ENCODE results near the gene ESR1.

ESR1 gene

DNA sequence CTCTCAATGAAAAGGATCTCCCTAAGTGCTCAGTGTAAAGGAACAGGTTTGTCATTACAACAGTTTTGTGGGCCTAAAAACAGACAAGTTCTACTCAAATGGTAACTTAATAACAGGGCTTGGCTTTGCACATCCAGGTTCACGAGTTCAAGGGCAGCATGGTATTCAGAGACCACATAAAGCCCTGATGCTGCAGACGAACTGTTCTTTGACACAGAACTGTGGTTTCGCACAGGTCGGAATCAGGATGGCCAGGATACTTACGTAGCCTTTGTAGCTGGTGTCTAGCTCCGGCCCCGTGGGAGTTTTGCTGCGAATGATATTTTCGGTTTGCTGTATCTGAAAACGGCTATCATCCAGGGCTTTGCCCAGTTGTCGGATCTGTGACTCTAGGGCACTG lies 335.9 kb downstream of the ESR1 start:
- DNase-seq: no peak

DNA sequence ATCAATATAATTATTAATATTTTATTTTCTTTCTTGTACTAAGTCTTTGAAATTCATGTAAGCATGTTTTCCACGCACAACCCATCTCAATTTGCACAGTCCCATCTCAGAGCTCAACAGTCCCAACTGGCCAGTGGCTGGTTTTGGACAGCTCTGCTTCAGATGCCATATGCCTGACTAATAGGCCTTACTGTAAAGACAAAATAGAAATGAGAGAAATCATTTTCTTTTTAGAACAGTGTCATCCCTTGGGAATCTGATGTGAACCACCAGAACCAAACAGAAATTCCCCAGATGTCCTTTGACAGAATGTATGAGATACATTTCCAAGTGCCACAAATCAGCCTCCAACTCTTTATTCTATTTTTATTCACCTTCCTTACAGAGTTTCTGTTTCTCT lies 338.9 kb downstream of the ESR1 start:
- DNase-seq: no peak

DNA sequence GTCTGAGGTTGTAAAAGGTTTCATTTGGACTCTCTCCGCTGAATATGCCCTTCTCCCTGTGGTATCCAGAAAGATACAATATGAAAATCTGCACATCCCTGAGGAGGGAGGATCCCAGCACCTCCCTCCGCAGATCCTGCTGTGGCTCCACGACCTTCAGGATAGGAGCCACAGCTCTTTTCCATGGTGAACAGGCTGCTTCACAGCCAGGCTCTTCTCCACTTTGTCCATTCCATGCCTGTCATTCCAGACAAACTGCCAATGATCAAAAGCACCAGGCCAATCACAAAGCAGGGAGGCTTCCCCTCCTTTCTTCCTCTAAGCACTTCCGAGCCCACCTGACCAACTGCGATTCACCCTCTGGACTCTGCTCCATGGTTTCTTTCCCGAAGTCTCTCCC lies 339.8 kb downstream of the ESR1 start:
- no peak for DNase-seq

DNA sequence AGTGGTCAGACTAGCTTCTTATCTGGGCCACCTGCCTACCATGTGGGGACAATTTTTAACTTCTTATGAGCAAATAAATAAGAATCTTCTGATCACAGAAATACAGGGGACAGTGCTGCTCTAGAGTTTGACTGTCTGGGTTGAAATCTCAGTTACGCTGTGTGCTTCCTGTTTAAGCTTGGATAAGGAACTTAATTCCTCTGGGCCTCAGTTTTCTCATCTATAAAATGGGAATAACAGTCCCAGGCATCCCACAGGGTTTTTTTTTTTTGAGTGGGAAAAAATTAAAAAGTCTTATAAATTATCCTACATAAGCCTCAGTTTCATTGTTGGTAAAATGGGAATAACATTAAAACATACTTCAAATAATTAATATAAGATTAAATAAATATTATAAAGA lies 340.9 kb downstream of the ESR1 start:
- DNase-seq: no peak

DNA sequence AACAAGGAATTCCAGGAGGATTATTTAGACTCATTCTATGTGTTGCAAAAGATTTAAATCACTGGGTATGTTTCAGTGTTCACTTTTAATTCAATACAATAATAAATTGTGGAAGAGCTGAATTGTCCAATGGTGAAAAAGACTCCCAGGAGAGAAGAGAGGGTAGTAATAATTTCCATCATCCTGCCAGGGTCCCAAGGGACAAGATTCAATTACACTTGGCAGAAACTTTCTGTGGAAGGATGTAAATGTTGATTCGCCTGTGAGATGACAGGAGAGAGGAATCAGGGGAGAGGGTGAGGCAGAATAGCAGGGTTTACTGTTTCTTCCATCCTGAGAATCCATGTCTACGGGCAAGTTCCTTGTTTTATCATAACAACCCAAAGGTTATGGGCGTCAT lies 342.7 kb downstream of the ESR1 start:
- DNase-seq: no peak

DNA sequence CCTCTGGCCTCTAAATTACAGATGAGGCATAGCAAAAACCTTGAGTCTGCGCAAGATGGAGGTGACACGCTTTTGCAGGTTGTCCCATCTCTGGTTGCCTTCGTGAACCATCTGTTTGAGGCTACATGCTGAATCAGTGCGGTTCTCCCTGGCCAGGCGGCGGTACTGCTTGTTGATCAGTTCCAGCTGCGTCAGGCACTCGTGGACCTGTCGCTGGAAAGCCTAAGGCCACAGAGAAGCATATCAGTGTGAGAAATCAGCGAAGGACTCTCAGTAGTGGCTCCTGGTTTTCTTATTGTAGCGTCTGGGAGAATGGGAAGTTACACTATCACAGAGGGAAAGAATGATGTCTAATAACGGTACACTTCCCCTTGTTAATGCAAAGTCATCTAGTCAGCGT lies 344.4 kb downstream of the ESR1 start:
- peak; percentile 22 for DNase-seq

DNA sequence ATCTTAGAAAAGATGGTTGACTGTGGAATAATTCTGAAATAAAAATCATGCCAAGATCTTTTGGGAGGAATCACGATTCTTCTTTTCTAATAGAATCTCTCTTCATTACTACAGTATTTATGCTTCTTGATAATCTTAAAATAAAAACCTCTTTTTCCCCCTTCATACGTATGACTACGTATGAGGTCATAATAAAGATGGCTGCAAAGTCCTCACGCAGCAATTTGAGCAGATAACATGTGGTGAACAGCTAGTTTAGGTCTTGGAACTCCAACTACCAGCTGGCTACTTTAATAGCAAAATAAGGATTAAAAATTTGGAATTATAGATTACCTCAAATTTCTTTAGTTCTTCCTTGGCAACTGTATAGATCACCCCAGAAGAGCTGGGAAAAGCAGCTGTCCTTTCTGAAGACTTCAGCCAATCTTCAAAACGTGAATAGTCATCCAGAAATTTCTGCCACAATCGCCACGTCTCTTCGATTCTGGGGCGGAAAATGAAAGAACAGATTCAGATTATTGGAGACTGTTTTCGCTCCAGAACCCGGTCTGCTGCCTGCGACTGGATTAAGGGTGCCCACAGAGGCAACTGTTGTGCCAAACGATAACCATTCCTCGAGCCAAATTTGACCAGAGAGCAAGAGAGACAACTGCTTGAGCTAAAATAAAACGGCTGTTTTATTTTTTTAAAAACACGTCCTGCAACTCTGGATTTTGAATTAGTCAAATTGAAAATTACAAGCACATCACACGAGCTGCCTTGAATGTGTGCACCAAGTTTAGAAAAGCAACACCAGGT lies 347.3 kb downstream of the ESR1 start:
- DNase-seq: no peak

DNA sequence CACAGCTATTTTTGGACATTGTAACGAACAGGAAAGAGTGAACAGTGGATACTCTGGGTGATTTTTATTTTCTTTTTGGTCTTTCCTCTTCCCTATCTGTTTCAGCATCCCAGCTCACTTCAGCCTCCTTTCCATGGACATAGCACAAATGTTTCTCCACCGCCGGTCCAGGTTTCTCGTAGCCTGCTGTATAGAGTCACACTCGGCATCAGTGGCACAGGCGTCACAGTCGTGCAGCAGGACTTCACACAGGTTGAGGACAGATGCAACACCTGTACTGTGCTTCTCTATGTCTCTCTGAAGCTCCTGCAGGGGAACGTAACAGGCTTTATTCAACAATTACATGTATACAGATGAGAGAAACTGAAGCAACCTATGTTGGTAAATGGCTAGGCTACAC lies 348.3 kb downstream of the ESR1 start:
- DNase-seq: no peak

DNA sequence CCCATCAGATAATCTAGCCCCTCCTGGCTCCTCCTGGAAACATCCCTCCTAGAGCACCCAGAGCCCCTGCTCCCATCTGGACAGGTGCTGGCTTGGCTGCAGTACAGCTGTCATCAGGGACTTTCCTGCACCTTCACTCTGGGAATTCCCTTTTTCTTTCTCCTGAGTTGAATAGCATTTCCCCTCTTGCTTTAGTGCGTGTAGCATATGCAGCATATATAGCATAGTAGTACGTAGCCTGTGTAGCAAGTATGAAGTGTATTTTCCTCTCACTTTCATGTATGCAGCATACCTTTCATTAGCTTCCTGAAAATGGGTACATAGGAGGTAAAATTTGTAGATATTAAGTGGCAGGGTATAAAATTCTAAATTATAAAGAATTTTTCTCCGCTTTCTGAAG lies 352.9 kb downstream of the ESR1 start:
- DNase-seq: no peak

DNA sequence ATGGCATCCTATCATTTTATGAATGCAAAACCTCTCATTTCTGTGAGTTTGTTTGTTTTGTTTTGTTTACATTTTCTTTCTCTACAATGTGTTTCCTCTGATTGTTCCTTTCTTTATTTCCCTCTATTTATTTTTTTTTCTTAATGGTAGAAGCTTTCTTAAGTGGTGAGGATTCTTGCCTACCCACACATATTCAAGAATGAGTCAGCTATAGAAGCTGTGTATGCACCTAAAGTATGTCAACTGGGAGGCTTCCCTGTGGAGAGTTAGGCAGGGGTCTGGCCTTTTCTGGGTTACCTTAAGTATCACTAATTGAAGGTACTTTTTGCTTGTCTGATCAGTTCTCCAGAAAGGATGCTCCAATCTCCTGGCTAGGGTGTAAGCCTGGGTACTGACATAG lies 354.0 kb downstream of the ESR1 start:
- DNase-seq: no peak

DNA sequence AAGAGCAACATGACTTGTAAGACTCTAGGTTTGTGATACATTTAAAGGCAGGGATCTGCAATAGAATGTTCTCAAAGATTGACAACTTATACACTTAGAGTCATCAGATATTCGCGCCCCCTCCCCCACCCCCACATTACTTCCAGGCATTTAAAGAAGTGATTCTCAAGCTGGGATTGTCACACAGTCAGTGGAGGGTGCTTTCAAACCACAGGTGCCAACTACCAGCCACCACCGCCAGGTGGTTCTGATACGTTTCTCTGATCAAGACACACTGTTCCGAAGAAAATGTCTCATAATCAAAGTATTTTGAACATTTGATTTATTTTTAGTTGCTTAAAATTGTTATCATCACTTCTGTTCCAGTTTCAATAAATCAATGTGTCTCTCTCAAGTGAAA lies 357.5 kb downstream of the ESR1 start:
- no peak for DNase-seq

DNA sequence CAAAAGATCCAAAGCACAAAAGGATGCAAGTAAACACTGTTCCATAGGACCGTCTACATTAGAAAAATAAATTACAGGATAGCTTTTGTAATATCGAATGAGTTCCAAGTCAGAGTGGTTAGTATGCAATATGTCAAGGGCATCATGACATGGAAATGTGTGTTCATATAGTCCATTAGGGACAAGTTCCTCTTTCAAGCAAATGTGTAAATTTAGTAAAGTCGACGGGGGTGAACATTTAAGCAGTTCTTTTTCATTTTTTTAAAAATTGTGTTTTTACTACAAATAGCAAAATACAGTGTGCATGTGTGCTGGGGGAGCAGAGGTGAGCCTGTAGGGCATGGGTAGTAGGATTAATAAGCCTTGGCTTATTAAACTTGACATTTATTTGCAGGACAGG lies 359.0 kb downstream of the ESR1 start:
- DNase-seq: no peak

DNA sequence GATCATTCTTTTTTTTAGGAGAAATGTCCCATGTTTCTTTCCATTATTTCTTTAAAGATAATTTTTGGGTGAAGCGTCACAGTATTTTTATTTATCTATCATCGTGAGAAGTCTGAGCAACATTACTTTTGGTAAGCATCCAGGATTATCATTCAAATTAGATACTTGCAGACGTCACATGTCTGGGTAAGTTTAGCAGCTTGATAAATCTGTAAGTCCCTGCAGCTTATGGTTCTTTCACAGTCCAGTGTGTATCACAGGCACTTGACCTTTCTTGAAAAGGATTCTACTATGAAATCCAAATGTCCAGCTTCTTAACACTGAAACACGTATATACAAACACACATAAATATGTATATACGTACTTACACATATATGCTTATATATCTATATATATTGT lies 359.4 kb downstream of the ESR1 start:
- DNase-seq: no peak

DNA sequence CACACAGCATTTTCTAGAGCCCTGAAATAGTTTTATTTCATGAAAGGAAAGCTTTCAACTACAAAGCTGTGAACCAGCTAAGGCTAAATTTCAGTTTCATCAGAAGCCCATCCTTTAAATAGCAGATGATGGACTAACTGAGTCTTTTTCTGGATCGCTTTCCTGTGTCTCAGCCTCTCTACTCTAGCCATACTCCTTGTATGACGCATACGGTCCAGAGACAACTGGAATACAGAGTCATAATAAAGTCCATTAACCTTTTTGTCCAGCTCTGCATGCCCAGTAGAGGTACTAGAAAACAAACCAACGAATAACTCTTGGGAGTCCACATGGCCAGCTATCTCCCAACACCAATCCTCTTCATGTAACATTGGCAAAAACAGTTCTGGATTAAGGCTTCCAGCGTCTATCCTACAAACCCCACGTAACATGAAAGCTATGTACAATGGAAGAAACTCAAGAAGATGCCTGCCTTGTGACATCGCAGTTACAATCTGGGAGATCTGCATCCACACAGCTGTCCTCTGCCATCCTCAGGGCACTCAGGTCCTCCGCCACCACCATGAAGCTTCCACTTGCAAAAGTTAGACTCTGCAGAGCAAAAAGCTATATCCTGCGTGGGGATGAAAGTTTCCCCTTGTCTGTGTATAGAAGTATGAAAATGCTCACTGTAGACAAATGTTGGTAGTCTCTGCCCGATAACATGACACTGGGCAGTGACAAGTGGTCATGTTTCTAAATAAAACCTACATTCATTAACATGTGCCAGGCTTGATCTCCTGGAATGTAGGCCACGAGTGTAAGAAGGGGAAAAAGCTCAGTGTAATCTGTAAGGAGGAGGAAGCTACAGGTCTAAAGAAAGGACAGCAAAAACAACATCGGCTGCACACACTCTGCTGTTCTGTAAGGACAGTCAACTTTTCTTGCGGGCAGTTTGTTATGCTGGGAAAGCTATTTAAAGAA lies 360.4 kb downstream of the ESR1 start:
- no peak for DNase-seq

DNA sequence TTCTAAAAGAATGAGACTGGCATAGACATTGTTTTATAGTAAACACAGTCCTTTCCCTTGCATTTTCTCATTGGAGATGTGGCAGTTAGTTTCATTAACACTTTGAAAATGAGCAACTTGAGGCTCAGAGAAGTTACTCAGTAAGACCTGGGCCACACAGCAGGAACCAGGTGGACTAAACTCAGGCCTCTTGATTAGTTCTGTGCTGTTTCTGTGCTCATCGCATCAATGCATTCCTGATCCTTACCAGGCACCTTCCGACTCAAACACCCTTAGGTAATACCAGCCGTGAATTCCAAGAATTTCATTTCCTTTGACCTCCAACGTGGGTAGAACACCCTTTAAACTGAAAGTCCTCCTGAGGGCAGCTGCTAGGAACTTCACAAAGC lies 362.8 kb downstream of the ESR1 start:
- no peak for DNase-seq

DNA sequence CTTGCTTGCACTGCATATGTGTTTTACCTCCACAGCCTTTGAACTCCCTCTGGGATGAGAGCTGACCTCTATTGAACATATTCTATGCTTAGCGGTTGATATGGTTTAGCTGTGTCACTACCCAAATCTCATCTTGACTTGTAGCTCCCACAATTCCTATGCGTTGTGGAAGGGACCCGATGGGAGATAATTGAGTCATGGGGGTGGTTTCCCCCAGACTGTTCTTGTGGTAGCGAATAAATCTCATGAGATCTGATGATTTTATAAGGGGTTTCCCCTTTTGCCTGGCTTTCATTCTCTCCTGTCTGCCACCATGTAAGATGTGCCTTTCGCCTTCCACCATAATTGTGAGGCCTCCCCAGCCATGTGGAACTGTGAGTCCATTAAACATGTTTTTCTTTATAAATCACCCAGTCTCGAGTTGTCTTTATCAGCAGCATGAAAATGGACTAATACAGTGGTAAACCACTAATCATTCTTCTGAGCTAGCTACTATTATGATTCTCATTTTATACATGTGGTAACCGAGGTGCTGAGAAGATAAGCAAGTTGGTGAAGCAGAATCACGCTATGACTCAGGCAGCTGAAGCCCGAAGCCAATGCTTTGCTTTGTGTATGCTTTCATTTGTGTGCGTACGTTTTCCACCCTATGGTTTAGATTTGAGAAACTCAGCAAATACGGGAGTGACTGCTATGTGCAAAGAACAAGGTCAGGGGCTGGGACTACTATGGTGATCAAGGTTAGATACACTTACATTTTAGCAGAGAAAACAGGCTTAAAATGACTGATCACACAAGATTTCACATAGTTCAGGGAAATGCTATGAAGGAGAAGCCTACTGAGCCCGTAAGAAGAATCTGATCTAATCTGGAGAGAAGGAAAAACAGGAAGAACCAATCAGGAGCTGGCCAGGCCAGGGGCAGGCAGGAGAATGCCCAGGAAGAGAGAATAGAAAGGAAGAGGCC lies 363.5 kb downstream of the ESR1 start:
- peak; percentile 70 for DNase-seq

DNA sequence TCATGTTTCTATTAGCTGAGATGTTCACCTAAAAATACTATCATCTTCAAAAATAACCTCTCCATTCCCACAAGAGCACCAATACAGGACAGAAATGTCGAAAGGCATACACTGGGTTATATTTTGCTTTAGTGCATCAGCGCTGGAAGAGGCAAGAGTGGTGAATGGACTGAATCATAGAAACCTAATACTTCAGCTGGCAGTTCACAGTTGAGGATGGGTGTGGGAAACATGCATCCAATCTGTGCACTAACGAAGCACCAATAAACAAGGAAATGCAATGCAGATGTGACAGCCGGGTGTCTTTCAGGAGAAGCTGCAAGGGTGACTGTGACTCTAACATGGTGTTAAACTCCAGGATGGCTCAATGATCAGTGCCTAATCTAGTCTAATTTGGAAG lies 365.8 kb downstream of the ESR1 start:
- no peak for DNase-seq

DNA sequence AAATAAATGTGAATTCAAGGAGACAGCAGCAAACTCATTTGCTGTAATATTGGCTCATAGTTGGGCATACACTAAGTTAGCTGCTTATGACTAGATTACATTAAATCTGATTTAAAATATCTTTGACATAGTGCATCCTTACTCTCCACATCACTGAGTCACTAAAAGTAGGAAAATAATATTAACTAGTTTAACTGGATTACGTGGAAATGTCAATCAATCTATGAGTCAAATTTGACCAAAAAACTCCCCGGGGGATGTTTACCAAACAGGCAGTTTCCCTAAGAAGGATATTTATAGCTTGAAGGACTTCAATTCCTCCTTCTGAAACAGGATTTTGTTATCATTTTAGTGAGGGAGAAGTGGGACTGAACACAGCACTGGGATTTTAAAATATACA lies 366.5 kb downstream of the ESR1 start:
- DNase-seq: no peak

DNA sequence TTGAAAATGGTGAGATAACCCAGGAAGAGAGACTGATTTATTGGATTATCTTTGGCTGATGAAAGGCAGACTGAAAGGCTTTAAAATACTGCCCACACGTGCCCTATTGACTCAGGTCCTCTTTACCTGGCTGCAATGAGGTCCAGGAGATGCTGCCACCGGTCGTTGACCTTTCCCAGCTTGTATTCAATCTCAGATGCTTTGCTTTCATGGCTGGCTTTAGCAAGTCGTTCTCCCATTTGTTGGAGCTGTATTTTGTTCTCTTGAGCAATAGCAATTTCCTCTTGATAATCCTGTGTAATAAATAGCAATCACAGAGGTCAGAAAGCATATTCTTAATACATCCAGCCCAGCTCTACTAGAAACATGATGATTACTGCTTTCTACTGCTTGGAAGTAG lies 368.8 kb downstream of the ESR1 start:
- no peak for DNase-seq
